Fibroblast of lung (primary cell): ENCODE measurements around the gene DENND2D. TPM values are rescaled to one million over a fixed set of nuclear protein-coding genes. Genes with fewer than 3 reads are reported as not detected.

Source experiments
- DNase-seq, 2 donors: peaks; one replicate each; pipeline versions ENCODE4 v3.0.0 to v3.0.0-alpha.2; 2010; ENCODE audit warnings: low read depth in 2 of 2
- H2AFZ ChIP-seq: 2 replicates; pipeline ENCODE4 v1.5.1; 2012; ENCODE audit warnings: low read length, control low read depth, inconsistent platforms
- H3K27ac ChIP-seq: 2 replicates; pipeline ENCODE4 v1.5.1; 2011; ENCODE audit warnings: low read length, control low read depth; ENCODE audit not compliant: insufficient read depth
- H3K27me3 ChIP-seq: 2 replicates; pipeline ENCODE4 v1.5.1; 2011; ENCODE audit warnings: mild to moderate bottlenecking, low read length; ENCODE audit not compliant: control insufficient read depth, insufficient read depth
- H3K36me3 ChIP-seq: 2 replicates; pipeline ENCODE4 v1.5.1; 2011; ENCODE audit warnings: low read length; ENCODE audit not compliant: control insufficient read depth, insufficient read depth
- H3K4me1 ChIP-seq: 2 replicates; pipeline ENCODE4 v1.5.1; 2011; ENCODE audit warnings: low read length; ENCODE audit not compliant: control insufficient read depth, insufficient read depth; ENCODE audit errors: extremely low read depth
- H3K4me2 ChIP-seq: 2 replicates; pipeline ENCODE4 v1.5.1; 2011; ENCODE audit warnings: low read length, control low read depth; ENCODE audit not compliant: insufficient read depth; ENCODE audit errors: extremely low read depth
- H3K4me3 ChIP-seq, 4 experiments: fragments of 200-600 bp in 1 of 4; sonication (generic) in 1 of 4; replicated peaks in 1 of 4; 2 replicates each; pipeline ENCODE4 v1.5.1; 2011 to 2016; ENCODE audit warnings: low read length in 4 of 4, low read depth in 3 of 4, mild to moderate bottlenecking in 3 of 4, control low read depth in 2 of 4, inconsistent platforms in 1 of 4, mixed read lengths in 1 of 4; ENCODE audit not compliant: insufficient read depth in 1 of 4; ENCODE audit errors: control extremely low read depth in 1 of 4
- H3K79me2 ChIP-seq: 2 replicates; pipeline ENCODE4 v1.5.1; 2012; ENCODE audit warnings: mild to moderate bottlenecking, low read length, inconsistent platforms; ENCODE audit not compliant: control insufficient read depth, insufficient read depth
- H3K9ac ChIP-seq: 2 replicates; pipeline ENCODE4 v1.5.1; 2011; ENCODE audit warnings: mild to moderate bottlenecking, low read length, control low read depth; ENCODE audit not compliant: insufficient read depth
- H3K9me3 ChIP-seq: 2 replicates; pipeline ENCODE4 v1.5.1; 2012; ENCODE audit warnings: low read depth, low read length; ENCODE audit not compliant: control insufficient read depth, insufficient read depth
- H4K20me1 ChIP-seq: 2 replicates; pipeline ENCODE4 v1.5.1; 2011; ENCODE audit warnings: low read length; ENCODE audit not compliant: control insufficient read depth, insufficient read depth; ENCODE audit errors: extremely low read depth
- EZH2 ChIP-seq: IDR thresholded peaks from 2 replicates; pipeline ENCODE4 v1.5.1; 2012; ENCODE audit warnings: low read length, control low read depth, mild to moderate bottlenecking; ENCODE audit errors: missing control alignments
- polyA plus RNA-seq, 2 donors: library from polyadenylated mRNA; depleted of rRNA in 1 of 2; stranded (reverse) in 1 of 2; unstranded in 1 of 2; fragments of >200 nt; gene quantifications; 2 replicates each; pipeline ENCODE4 v1.2.1, GENCODE V29; 2011 to 2012; ENCODE audit warnings: missing spikeins in 1 of 2
- total RNA-seq: library from RNA; depleted of rRNA; stranded (reverse); fragments of >200 nt; gene quantifications from 2 replicates; pipeline ENCODE4 v1.2.1, GENCODE V29; 2014
- TF ChIP-seq, protein P1 (sequence below), 2 donors: IDR thresholded peaks in 1 of 2; conservative IDR thresholded peaks in 1 of 2; 1 replicate in 1 of 2; 2 replicates in 1 of 2; pipeline ENCODE4 v1.5.1; 2011 to 2012; ENCODE audit warnings: low read length in 2 of 2, control low read depth in 1 of 2, inconsistent platforms in 1 of 2, low read depth in 1 of 2, mild to moderate bottlenecking in 1 of 2

Gene DENND2D
- total and polyA plus RNA-seq, 2 donors (not counting 1 experiment from before 2014, with no cell fraction given): 2.2 to 15.7 TPM

DNA sequence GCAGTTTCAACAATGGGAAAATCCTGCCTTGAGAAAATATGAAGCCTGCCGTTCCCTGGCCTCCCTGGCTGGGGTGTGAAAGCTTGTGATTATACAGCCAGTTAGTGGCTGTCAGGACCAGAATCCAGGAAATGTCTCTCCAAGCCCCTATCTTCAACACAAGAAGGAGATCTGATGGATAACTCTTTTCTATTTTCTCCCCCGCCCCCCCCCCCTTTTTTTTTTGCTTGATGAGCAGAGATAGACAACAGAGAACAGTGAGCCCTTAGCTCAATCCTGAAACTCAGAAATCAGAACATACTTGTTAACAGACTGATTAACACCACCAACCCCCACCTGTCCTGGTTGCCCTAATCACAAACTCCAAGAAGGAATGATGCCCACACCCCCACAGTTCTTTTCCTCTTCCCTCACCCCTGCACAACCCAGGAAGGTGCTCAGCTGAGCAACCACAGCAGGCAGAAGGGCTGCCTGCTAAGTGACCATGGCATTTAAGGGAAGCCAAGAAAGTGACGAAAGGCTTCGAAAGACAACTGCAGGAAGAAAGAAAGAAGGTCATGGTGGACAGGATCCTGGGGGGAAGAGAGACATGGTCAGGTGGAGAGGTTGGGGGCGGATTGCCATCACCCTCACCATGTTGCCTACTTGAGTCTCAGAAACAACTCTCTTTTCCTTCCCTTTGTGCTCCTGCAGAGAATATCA, 12.3 kb upstream of the DENND2D start:
- no peak for DNase-seq
- Histone ChIP-seq H3K79me2 (no peaks in the 10 kb centered on the region), H3K4me1 (no peaks in the 10 kb centered on the region), H3K9me3 (no peaks in the 10 kb centered on the region), H3K27ac (no peak overlapping the region), H3K36me3 (no peaks in the 10 kb centered on the region), H3K4me2 (no peak overlapping the region), H2AFZ (no peak overlapping the region), H3K27me3 (peaks cover 3% of the 10 kb centered on the region), H4K20me1 (no peaks in the 10 kb centered on the region), H3K9ac (no peak overlapping the region), H3K4me3 (no peak overlapping the region)
- TF ChIP-seq, protein P1, sequence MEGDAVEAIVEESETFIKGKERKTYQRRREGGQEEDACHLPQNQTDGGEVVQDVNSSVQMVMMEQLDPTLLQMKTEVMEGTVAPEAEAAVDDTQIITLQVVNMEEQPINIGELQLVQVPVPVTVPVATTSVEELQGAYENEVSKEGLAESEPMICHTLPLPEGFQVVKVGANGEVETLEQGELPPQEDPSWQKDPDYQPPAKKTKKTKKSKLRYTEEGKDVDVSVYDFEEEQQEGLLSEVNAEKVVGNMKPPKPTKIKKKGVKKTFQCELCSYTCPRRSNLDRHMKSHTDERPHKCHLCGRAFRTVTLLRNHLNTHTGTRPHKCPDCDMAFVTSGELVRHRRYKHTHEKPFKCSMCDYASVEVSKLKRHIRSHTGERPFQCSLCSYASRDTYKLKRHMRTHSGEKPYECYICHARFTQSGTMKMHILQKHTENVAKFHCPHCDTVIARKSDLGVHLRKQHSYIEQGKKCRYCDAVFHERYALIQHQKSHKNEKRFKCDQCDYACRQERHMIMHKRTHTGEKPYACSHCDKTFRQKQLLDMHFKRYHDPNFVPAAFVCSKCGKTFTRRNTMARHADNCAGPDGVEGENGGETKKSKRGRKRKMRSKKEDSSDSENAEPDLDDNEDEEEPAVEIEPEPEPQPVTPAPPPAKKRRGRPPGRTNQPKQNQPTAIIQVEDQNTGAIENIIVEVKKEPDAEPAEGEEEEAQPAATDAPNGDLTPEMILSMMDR (conservative IDR thresholded peaks at IDR 0.05 in 1 of 2, IDR thresholded peaks at IDR 0.05 in 1 of 2; ENCODE audit: low read depth in 1 of 2, low read length in 2 of 2): no peak
- TF ChIP-seq EZH2: no peak

DNA sequence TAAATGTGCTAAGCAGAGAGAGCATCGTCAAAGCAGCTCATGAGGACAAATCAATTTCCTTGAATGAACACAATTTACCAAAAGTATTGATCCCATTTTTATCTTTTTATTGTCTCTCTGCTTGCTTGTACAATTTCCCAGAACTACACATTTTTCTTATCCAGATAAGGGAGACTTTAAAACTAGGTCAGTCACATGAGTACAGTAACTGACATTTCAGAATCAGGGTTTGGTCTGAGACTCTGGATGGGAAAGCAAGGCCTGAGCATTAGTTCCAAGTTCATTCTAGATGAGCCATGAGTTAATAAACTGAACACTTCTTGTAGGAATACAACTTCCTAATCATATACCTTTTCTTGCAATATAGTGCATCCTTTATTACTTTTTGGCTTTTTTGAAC, 11.5 kb upstream of the DENND2D start:
- no peak overlapping the region for H3K9ac ChIP-seq

DNA sequence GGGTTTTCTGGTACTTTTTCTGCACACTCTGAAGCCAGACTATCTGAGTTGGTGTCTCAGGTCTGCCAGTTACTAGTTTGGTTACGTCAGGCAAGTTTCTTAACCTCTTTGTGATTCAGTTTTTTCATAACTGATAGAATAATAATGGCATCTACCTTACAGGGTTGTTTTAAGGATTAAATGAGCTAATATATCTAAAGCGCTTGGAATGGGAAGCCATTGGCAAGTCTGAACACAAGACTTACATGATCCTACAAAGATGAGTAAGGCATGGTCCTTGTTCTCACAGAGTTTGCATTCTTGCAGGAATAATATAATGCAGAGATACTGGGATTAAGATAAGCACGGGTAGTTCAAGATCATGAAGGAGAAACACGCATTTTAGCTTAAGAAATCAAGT, 9.2 kb upstream of the DENND2D start:
- no peak for DNase-seq
- no peak overlapping the region for H3K4me3 ChIP-seq
- H2AFZ ChIP-seq: no peak overlapping the region
- TF ChIP-seq, protein P1 (conservative IDR thresholded peaks at IDR 0.05 in 1 of 2, IDR thresholded peaks at IDR 0.05 in 1 of 2; ENCODE audit: low read depth in 1 of 2, low read length in 2 of 2): no peak
- no peaks in the 10 kb centered on the region for H4K20me1 ChIP-seq
- H3K27ac ChIP-seq: no peak overlapping the region
- H3K9ac ChIP-seq: no peak overlapping the region
- H3K36me3 ChIP-seq: no peaks in the 10 kb centered on the region
- H3K27me3 ChIP-seq: peaks cover 10% of the 10 kb centered on the region
- no peaks in the 10 kb centered on the region for H3K4me1 ChIP-seq
- no peak overlapping the region for H3K4me2 ChIP-seq
- no peaks in the 10 kb centered on the region for H3K79me2 ChIP-seq
- no peaks in the 10 kb centered on the region for H3K9me3 ChIP-seq

More for the DNA sequence above, 11.5 kb upstream of the DENND2D start:
- H3K4me3 ChIP-seq: no peak overlapping the region
- H3K4me1 ChIP-seq: no peaks in the 10 kb centered on the region
- no peaks in the 10 kb centered on the region for H3K79me2 ChIP-seq
- H2AFZ ChIP-seq: no peak overlapping the region
- TF ChIP-seq, protein P1 (conservative IDR thresholded peaks at IDR 0.05 in 1 of 2, IDR thresholded peaks at IDR 0.05 in 1 of 2; ENCODE audit: low read depth in 1 of 2, low read length in 2 of 2): no peak
- TF ChIP-seq EZH2: no peak
- no peaks in the 10 kb centered on the region for H3K9me3 ChIP-seq
- H3K27me3 ChIP-seq: peaks cover 3% of the 10 kb centered on the region
- H4K20me1 ChIP-seq: no peaks in the 10 kb centered on the region
- H3K4me2 ChIP-seq: no peak overlapping the region
- H3K36me3 ChIP-seq: no peaks in the 10 kb centered on the region
- DNase-seq: no peak
- no peak overlapping the region for H3K27ac ChIP-seq
